HG03432 (cell line): ENCODE data around the gene PROSER3.

Experiments
- ATAC-seq: cut with Tn5 transposase; IDR thresholded peaks from one replicate; pipeline ENCODE4 v1.9.1; 2021; ENCODE audit warnings: mild to moderate bottlenecking, moderate library complexity; ENCODE audit not compliant: unreplicated experiment

PROSER3 gene

DNA sequence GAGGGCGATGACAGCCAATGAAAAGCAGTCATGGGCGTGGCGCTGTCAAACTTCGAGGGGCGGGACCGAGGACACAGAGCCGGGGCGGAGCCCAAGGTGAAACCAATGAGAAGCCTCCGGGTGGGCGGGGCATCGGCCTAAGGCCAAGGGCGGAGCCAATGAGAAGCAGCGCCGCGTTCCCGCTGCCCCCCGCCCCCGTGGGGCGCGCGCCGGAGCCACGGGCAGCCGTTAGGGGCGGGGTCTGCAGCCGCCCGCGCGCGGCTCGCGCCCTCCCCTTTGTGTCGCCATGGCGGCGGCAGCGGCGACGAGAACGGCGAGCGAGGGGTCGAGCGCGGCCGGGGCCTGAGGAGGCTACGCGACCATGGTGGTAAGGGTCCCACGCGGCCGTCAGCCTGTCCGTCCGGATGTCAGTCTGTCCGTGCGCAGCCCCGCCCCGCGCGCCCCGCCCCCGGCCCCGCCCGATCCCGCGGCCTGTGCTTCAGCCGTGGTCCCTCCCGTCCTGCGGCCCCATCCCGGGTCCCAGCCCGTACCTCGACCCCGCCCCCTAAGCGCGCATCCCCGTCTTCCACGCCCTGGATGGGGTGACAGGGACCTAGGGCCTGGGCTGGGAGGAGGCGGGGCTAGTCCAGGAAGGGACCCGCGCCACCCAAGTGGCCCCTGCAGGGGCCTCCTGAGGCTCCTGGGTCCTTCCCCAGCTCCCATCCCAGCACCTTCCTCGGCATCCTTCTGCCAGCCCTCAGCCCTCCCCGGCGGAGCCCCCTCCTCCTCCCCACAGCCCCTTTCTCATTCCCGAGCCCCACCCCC lies 17.5 kb downstream of the PROSER3 start, which contains the start of gene ARHGAP33:
Gene ARHGAP33, plus strand, starts transcription at position 267 of the 804 bp plus-strand sequence. Its CDS starts 95 bp downstream, at position 362.
- ATAC-seq = peak; percentile 92

DNA sequence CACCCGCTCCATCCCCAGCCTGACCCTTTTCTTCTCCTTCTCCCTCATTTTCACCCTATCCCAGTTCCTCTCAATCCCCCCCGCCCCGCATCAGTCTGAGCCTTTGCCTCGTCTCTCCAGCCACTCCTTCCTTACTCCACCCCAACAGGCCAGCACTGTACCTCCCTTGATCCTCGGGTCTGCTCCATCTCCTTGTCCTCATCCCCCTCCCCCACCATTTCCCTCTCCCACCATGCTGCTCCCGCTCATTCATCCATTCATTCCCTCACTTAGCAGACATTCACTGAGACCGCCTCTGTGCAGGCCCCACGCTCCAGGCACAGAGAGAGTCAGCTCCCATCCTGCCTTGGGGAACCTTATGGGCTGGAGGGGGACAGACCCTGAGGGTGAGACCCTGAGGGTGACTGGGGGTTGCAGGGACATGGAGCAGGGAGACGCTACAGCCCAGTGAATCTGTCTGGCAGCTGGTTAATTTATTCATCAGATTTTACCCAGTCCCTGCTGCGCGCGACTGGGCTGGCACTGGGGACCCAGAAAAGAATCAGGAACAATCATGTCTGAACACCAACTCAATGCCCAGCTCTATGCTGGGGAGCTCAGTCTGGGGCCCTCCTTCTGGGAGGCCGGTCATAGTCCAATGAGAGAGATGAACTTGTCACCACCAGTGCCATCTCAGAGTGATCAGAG lies 18.3 kb downstream of the PROSER3 start:
- ATAC-seq = no peak

DNA sequence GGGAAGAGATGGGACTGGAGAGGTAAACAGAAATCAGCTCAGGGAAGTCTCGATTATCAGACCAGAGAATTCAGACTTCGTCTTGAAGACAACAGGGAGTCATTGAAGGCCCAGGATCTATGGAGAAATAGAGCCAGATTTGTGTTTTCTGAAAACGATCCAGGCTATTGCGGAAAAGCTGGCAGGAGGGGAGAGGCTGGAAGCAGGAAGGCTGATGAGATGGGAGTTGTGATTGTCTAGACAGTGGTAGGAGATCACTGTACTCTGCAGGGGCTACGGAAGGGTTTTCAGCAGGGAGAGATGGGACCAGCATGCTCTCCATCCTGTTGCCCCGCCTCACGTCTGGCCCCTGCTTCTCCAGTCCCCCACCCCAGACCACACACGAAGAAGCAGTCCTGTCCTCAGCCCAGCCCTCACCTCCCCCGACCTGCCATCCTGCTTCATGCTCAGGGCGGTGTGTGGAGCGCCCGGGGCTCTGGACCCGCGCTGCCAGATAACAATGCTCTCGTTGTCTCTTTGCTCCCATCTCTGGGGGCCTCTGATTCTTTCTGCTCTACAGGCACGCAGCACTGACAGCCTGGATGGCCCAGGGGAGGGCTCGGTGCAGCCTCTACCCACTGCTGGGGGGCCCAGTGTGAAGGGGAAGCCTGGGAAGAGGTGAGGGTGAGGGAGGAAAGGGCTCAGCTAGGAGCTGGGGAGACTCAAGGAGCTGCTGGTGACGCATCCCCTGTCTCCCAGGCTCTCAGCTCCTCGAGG lies 19.3 kb downstream of the PROSER3 start:
- ATAC-seq = no peak

DNA sequence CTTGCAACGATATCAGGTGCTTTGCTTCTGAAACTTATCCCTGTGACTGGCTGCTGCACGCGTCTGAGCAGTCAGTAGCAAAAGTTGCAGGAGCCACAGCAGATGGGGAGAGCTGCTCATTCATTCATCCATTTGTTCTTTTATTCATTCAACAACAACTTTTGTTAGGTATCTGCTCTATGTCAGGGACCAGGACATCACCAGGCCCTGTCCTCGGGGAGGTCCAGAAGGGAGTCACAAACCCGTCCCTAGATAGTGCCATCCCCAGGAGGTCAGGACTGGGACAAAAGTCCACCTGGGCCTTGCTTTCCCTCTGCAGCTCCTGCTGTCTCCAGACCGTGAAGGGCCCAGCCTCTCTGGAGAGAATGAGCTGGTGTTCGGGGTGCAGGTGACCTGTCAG lies 20.0 kb downstream of the PROSER3 start:
- no peak for ATAC-seq

DNA sequence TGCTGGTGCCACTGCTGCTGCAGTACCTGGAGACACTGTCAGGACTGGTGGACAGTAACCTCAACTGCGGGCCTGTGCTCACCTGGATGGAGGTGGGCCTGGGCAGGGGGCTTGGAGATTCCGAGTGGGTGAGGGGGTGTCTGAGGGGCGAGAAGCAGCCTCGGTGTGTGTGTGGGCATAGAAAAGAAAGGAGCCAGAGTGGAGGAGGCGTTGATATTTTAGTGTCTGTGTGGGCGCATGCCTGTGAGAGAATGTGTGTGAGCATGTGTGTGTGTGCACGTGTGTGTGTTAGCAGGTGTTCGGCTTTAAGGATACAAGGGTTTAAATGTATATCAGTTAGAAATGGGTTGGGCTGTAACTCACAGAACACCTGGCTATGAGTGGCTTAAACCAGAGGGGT lies 21.1 kb downstream of the PROSER3 start:
- no peak for ATAC-seq

DNA sequence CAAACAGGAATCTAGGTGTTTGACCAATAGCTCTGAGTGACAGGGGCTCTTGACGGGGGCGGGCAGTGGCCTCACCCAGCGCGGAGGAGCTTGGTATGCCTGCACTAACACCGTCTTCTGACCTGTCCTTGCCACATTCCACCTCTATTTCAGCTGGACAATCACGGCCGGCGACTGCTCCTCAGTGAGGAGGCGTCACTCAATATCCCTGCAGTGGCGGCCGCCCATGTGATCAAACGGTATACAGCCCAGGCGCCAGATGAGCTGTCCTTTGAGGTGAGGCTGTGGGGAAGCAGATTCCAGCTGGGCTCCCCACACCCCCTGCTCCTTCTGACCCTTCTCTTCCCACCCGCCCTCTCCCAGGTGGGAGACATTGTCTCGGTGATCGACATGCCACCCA lies 22.1 kb downstream of the PROSER3 start:
- ATAC-seq = no peak

DNA sequence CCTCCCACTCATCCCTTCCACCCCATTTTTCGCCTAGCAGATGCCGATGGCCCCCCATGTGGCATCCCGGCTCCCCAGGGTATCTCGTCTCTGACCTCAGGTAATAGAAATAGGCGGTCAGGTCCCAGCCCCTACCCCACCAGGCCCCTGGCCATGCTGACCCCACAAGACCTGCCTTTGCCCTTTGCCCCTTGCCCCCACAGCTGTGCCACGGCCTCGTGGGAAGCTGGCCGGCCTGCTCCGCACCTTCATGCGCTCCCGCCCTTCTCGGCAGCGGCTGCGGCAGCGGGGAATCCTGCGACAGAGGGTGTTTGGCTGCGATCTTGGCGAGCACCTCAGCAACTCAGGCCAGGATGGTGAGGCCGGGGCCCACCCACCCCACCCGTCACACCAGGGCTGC lies 22.7 kb downstream of the PROSER3 start:
- ATAC-seq = no peak

DNA sequence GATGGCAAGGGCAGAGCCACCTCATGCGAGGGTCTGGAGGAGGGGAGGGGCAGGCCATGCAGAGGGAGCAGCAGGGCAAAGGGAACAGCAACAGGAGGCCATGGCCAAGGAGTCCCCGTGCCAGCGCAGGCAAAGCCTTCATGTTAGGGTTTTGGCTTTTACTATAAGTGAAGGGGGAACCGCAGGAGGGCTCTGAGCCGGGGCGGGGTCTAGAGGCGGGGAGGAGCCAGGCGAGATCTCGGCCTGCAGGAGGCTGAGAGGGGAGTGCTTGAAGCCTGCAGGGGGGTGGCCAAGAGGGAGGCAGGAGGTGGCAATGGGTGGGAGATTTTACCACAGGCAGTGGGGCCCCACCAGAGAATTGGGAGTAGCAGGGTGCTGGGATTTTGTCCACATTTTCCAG lies 23.7 kb downstream of the PROSER3 start:
- no peak for ATAC-seq

DNA sequence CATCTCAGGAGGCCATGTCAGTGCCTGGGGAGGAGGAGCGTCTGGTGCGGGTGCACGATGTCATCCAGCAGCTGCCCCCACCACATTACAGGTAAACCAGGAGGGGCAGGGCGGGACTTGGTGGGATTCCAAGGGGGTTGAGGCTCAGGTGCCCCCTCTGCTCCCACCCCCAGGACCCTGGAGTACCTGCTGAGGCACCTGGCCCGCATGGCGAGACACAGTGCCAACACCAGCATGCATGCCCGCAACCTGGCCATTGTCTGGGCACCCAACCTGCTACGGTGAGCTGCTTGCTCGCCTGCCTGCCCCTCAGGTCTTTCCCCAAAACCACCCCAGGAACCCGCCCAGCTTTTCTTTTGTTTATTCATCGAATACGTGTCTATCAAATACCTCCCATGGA lies 24.6 kb downstream of the PROSER3 start:
- no peak for ATAC-seq

DNA sequence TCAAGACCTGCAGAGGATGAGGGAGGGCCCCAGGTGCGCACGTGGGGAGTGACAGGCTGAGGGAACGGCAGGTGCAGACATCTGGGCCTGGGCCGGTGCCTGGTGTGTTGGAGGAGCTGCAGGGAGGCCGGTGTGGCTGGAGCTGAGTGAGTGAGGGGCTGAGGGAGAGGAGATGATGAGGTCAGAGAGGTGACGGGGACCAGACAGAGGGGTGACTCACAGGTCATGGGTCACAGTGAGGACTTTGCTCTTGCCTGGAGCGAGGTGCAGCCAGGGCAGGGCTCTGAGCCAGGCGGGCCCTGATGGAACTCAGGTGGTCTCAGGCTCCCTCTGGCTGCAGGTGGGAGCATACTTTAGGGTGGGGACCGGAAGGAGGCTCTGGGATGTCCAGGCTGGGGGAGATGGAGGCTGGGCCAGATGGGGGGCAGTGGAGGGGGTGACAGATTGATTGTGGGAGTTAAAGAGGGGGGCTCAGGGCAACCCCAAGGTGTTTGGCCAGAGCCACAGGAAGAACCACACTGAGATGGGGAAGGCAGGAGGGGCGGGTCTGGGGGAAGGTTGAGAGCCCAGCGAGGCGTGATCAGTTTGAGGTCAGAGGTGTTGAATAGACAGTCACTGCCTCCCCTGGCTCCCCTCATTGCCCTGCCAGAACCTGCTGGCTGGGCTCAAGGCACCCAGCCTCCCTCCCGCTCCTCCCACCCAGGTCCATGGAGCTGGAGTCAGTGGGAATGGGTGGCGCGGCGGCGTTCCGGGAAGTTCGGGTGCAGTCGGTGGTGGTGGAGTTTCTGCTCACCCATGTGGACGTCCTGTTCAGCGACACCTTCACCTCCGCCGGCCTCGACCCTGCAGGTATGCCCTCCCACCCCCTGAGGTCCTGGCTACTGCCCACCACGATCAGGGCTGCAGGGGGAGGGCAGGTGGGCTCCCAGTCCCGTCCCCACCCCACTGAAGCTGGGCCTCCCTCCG lies 25.8 kb downstream of the PROSER3 start:
- no peak for ATAC-seq

DNA sequence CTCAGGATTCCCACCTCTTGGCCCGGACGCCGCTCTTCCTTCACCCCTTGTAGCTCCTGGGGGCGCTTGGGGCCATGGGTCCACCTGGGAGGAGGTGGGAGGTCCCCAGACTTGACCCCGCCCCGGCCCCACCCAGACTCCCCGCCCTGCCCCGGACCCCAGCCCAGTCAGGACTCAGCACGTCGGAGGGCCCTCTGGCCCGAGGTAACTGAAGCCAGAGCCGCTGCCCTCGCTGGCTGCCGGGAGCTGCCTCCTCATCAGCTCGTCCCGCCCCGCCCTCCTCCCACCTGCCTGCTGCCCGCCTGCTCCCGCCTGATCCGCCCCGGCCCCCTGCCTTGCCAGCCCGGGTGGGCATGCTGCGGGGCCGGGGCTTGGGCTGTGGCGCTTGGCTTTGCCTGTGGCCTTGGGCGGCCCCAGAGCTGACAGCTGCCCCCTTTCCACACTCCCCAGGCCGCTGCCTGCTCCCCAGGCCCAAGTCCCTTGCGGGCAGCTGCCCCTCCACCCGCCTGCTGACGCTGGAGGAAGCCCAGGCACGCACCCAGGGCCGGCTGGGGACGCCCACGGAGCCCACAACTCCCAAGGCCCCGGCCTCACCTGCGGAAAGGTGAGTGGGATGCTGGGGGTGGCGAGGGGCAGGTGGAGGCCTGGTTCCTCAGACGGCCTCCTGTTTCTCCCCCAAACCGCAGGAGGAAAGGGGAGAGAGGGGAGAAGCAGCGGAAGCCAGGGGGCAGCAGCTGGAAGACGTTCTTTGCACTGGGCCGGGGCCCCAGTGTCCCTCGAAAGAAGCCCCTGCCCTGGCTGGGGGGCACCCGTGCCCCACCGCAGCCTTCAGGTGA lies 26.7 kb downstream of the PROSER3 start:
- no peak for ATAC-seq

DNA sequence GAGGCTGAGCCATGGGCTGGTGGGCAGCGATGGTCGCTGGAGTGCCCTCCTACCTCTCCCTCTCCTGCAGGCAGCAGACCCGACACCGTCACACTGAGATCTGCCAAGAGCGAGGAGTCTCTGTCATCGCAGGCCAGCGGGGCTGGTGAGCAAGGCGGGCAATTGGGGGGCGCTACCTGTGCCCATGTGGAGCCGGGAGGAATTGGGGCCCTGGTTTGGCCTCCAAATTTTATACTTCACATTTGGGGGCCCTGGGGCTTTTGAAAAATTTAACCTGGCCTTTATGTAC lies 27.3 kb downstream of the PROSER3 start:
- no peak for ATAC-seq

DNA sequence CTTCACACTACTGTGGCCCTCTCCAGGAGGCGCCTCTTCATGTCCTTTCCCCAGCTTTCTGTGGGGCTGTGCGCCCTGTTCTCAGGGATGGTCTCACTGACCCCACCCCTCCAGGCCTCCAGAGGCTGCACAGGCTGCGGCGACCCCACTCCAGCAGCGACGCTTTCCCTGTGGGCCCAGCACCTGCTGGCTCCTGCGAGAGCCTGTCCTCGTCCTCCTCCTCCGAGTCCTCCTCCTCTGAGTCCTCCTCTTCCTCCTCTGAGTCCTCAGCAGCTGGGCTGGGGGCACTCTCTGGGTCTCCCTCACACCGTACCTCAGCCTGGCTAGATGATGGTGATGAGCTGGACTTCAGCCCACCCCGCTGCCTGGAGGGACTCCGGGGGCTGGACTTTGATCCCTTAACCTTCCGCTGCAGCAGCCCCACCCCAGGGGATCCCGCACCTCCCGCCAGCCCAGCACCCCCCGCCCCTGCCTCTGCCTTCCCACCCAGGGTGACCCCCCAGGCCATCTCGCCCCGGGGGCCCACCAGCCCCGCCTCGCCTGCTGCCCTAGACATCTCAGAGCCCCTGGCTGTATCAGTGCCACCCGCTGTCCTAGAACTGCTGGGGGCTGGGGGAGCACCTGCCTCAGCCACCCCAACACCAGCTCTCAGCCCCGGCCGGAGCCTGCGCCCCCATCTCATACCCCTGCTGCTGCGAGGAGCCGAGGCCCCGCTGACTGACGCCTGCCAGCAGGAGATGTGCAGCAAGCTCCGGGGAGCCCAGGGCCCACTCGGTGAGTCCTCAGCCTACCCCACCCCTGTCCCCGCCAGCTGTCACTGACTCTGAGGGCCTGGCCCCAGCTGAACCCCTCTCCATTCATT lies 28.6 kb downstream of the PROSER3 start:
- ATAC-seq = no peak

DNA sequence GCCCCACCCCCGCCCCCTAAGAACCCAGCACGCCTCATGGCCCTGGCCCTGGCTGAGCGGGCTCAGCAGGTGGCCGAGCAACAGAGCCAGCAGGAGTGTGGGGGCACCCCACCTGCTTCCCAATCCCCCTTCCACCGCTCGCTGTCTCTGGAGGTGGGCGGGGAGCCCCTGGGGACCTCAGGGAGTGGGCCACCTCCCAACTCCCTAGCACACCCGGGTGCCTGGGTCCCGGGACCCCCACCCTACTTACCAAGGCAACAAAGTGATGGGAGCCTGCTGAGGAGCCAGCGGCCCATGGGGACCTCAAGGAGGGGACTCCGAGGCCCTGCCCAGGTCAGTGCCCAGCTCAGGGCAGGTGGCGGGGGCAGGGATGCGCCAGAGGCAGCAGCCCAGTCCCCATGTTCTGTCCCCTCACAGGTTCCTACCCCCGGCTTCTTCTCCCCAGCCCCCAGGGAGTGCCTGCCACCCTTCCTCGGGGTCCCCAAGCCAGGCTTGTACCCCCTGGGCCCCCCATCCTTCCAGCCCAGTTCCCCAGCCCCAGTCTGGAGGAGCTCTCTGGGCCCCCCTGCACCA lies 29.3 kb downstream of the PROSER3 start:
- no peak for ATAC-seq

DNA sequence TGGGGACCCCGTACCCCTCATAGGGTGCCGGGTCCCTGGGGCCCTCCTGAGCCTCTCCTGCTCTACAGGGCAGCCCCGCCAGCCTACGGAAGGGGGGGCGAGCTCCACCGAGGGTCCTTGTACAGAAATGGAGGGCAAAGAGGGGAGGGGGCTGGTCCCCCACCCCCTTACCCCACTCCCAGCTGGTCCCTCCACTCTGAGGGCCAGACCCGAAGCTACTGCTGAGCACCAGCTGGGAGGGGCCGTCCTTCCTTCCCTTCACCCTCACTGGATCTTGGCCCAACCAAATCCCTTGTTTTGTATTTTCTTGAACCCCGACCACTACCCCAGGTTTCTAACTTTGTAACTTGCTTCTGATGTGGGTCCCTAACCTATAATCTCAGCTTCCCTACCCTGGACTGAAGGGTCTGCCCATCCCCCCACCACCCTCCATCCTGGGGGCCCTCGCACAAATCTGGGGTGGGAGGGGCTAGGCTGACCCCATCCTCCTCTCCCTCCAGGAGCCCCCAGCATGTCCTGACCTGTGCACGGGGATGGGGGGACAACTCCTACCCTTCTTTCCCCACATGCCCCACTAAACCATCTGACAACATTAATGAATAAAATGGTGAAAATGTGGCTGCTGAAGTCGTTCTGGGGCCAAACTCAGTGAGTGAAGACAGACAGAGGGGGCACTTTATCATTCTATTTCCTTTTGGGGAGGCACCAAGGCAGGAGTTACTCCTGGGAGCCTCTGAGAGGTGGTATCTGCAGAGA lies 30.4 kb downstream of the PROSER3 start:
- no peak for ATAC-seq

DNA sequence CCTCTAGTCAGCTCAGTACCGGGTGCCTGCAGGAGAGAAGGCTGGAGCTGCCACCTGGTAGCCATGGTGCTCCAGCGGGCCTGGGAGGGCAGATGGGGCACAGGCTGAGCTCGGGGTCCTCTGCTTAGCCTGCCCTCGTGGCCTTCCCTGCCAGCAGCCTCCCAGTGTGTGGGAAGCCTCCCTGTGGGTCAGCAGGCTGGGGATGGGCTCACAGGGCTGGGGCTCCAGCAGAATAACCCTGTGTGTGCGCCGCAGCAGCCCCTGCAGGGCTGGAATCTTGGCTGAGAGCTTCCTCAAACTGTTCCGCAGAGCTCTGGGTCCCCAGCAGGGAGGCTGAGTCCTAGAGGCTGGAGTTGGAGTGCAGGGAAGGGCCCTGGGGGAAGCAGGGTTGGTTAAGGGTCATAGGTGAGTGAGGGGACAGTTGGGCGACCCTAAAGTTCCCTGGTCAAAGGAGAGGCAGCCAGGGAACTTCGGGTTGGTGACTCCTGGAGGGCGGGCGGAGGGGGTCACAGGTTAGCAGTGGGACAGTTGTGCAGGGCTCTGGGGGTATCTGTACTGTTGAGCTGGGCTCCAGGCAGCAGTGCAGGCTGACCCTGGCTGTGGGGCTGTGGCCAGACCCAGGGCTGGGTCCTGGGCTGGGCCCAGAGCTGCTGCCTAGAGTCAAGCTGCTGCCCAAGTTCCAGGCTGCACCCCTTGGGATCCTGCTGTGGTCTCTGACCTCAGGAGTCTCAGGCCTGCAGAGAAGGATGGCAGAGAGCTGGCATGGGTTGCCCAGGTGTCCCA lies 31.4 kb downstream of the PROSER3 start:
- no peak for ATAC-seq
